IMR-90 (cell line): ENCODE measurements around the gene PRLH. TPM values are rescaled to one million over a fixed set of nuclear protein-coding genes. Genes with fewer than 3 reads are reported as not detected.

Experiments used
- ATAC-seq: fragments of 200-7000 bp; cut with Tn5 transposase; 2 replicates; pipeline ENCODE4 v1.9.1; 2020; ENCODE audit warnings: low read depth, mild to moderate bottlenecking, moderate library complexity
- BruUV-seq: library from RNA; stranded (reverse); fragments of 400-500 nt; replicated peaks from 2 replicates; lab custom pipeline; 2021; lab: Mats Ljungman, UMichigan
- CTCF ChIA-PET: fragments of 300-600 bp; formaldehyde crosslinking; extraction: SDS; loops from one replicate; lab custom pipeline; 2021; ENCODE audit warnings: antibody characterized with exemption; lab: Yijun Ruan, JAX
- POLR2A ChIA-PET: fragments of 300-600 bp; sonication (Branson Sonifier 250); formaldehyde crosslinking; loops from one replicate; lab custom pipeline; 2022; ENCODE audit warnings: antibody characterized with exemption; ENCODE audit not compliant: unreplicated experiment; lab: Charles Lee
- DNase-seq: peaks from one replicate; pipeline ENCODE4 v3.0.0; 2013
- H2AFZ ChIP-seq: replicated peaks from 2 replicates; pipeline ENCODE3; 2013; ENCODE audit warnings: low read length, mild to moderate bottlenecking; ENCODE audit not compliant: poor library complexity
- H2AK5ac ChIP-seq: 2 replicates; pipeline ENCODE4 v1.6.1; 2013; ENCODE audit warnings: low read depth, low read length, inconsistent platforms
- H2AK9ac ChIP-seq: replicated peaks from 2 replicates; pipeline ENCODE3; 2013; ENCODE audit warnings: mild to moderate bottlenecking, low read depth, low read length, moderate library complexity; ENCODE audit not compliant: poor library complexity
- H2BK120ac ChIP-seq: 2 replicates; pipeline ENCODE4 v1.6.1; 2013; ENCODE audit warnings: low read depth, low read length, inconsistent platforms
- H2BK15ac ChIP-seq: 3 replicates; pipeline ENCODE4 v1.6.1; 2013; ENCODE audit warnings: low read depth, low read length, inconsistent platforms
- H2BK20ac ChIP-seq: 2 replicates; pipeline ENCODE4 v1.6.1; 2013; ENCODE audit warnings: low read depth, mild to moderate bottlenecking, inconsistent platforms, low read length, moderate library complexity
- H2BK5ac ChIP-seq: 2 replicates; pipeline ENCODE4 v1.6.1; 2013; ENCODE audit warnings: mild to moderate bottlenecking, low read depth, low read length, inconsistent platforms; ENCODE audit not compliant: poor library complexity, severe bottlenecking
- H3K14ac ChIP-seq: replicated peaks from 2 replicates; pipeline ENCODE4 v1.6.1; 2013; ENCODE audit warnings: low read depth, low read length, inconsistent platforms
- H3K18ac ChIP-seq: 2 replicates; pipeline ENCODE4 v1.6.1; 2013; ENCODE audit warnings: low read depth, low read length, control low read depth
- H3K23ac ChIP-seq: 2 replicates; pipeline ENCODE4 v1.6.1; 2013; ENCODE audit warnings: low read depth, low read length, inconsistent platforms
- H3K27ac ChIP-seq: 2 replicates; pipeline ENCODE4 v1.5.1; 2013; ENCODE audit warnings: mild to moderate bottlenecking, control low read depth, low read length; ENCODE audit not compliant: insufficient read depth
- H3K27me3 ChIP-seq: 2 replicates; pipeline ENCODE4 v1.6.1; 2013; ENCODE audit warnings: low read length; ENCODE audit not compliant: control insufficient read depth, insufficient read depth
- H3K36me3 ChIP-seq: 2 replicates; pipeline ENCODE4 v1.6.1; 2013; ENCODE audit warnings: low read length, mixed read lengths; ENCODE audit not compliant: control insufficient read depth, insufficient read depth
- H3K4ac ChIP-seq: 2 replicates; pipeline ENCODE4 v1.6.1; 2013; ENCODE audit warnings: low read depth, low read length, inconsistent platforms
- H3K4me1 ChIP-seq: 2 replicates; pipeline ENCODE4 v1.6.1; 2013; ENCODE audit warnings: low read length, mixed read lengths; ENCODE audit not compliant: control insufficient read depth, insufficient read depth
- H3K4me2 ChIP-seq: 2 replicates; pipeline ENCODE4 v1.6.1; 2013; ENCODE audit warnings: low read depth, mild to moderate bottlenecking, control low read depth, low read length, moderate library complexity
- H3K4me3 ChIP-seq: 2 replicates; pipeline ENCODE4 v1.5.1; 2013; ENCODE audit warnings: low read depth, mild to moderate bottlenecking, control low read depth, low read length, moderate library complexity; ENCODE audit not compliant: insufficient read depth
- H3K56ac ChIP-seq: 2 replicates; pipeline ENCODE4 v1.6.1; 2013; ENCODE audit warnings: low read length, inconsistent platforms; ENCODE audit not compliant: insufficient read depth; ENCODE audit errors: extremely low read depth
- H3K79me1 ChIP-seq, 2 experiments: 2 replicates each; pipeline ENCODE4 v1.6.1; 2013; ENCODE audit warnings: low read length in 2 of 2, inconsistent platforms in 1 of 2, low read depth in 1 of 2
- H3K9ac ChIP-seq: 2 replicates; pipeline ENCODE4 v1.6.1; 2013; ENCODE audit warnings: low read depth, low read length, control low read depth
- H3K9me1 ChIP-seq: 2 replicates; pipeline ENCODE4 v1.6.1; 2013; ENCODE audit warnings: low read length, inconsistent platforms; ENCODE audit not compliant: insufficient read depth
- H3K9me3 ChIP-seq: 2 replicates; pipeline ENCODE4 v1.6.1; 2013; ENCODE audit warnings: low read length; ENCODE audit not compliant: control insufficient read depth, insufficient read depth
- H4K20me1 ChIP-seq: 2 replicates; pipeline ENCODE4 v1.6.1; 2013; ENCODE audit warnings: low read length, inconsistent platforms; ENCODE audit not compliant: insufficient read depth
- H4K5ac ChIP-seq: 2 replicates; pipeline ENCODE4 v1.6.1; 2013; ENCODE audit warnings: mild to moderate bottlenecking, low read depth, low read length, control low read depth
- H4K8ac ChIP-seq, 2 experiments: 2 replicates each; pipeline ENCODE4 v1.6.1; 2013; ENCODE audit warnings: low read depth in 2 of 2, low read length in 2 of 2, control low read depth in 1 of 2, inconsistent platforms in 1 of 2
- H4K91ac ChIP-seq: 2 replicates; pipeline ENCODE4 v1.6.1; 2013; ENCODE audit warnings: low read depth, low read length, inconsistent platforms; ENCODE audit not compliant: insufficient read depth
- BHLHE40 ChIP-seq: fragments of 150-350 bp; IDR thresholded peaks from 2 replicates; pipeline ENCODE4 v1.6.1; 2016; ENCODE audit warnings: mild to moderate bottlenecking, low read depth, low read length
- CHD1 ChIP-seq: IDR thresholded peaks from 2 replicates; pipeline ENCODE4 v1.6.1; 2012; ENCODE audit warnings: low read depth, low read length, improper control_type of control experiment
- CTCF ChIP-seq: conservative IDR thresholded peaks from 2 replicates; pipeline ENCODE4 v1.5.1; 2012; ENCODE audit warnings: mild to moderate bottlenecking, low read depth, low read length, improper control_type of control experiment
- MAFK ChIP-seq: IDR thresholded peaks from 2 replicates; pipeline ENCODE4 v1.6.1; 2012; ENCODE audit warnings: low read depth, low read length, improper control_type of control experiment
- MAZ ChIP-seq: IDR thresholded peaks from 2 replicates; pipeline ENCODE4 v1.6.1; 2012; ENCODE audit warnings: low read depth, mild to moderate bottlenecking, low read length, improper control_type of control experiment, moderate library complexity, borderline replicate concordance
- POLR2A ChIP-seq: IDR thresholded peaks from 2 replicates; pipeline ENCODE4 v1.6.1; 2012; ENCODE audit warnings: mild to moderate bottlenecking, low read depth, low read length
- RAD21 ChIP-seq: IDR thresholded peaks from 2 replicates; pipeline ENCODE4 v1.6.1; 2012; ENCODE audit warnings: low read length, improper control_type of control experiment
- RFX5 ChIP-seq: IDR thresholded peaks from 2 replicates; pipeline ENCODE4 v1.8.0; 2012; ENCODE audit warnings: low read depth, mild to moderate bottlenecking, low read length, moderate library complexity
- SMC3 ChIP-seq: fragments of 150-350 bp; IDR thresholded peaks from 2 replicates; pipeline ENCODE4 v1.6.1; 2016; ENCODE audit warnings: low read depth, mild to moderate bottlenecking, antibody characterized with exemption, low read length, moderate library complexity
- WGBS, 2 experiments: methylation state at CpG; one replicate each; pipeline versions ENCODE4 v1.1.5 to v1.1.7; 2013; ENCODE audit warnings: missing lambda C conversion rate in 2 of 2; ENCODE audit not compliant: insufficient read length in 1 of 2; ENCODE audit errors: extremely low coverage in 2 of 2; 5-methylcytosine and 5-hydroxymethylcytosine counted together
- dilution Hi-C: fragments of 300-500 bp; cut with HindIII; formaldehyde crosslinking; loops from one replicate; pipeline ENCODE4 v1.14.3; 2018; ENCODE audit warnings: low sequenced_read_pairs; ENCODE audit not compliant: unreplicated experiment
- in situ Hi-C: fragments of 300-500 bp; cut with MboI; formaldehyde crosslinking; loops from 3 replicates; pipeline ENCODE4 v1.14.3; 2019; ENCODE audit warnings: low sequenced_read_pairs, inconsistent platforms, mixed read lengths
- intact Hi-C: fragments of 100-400 bp; cut with micrococcal nuclease; formaldehyde crosslinking; loops from 2 replicates; pipeline ENCODE4 v1.10.0; 2022
- polyA plus RNA-seq, 3 experiments: library from polyadenylated mRNA; depleted of rRNA; stranded (reverse); fragments of >200 nt; gene quantifications; 2 replicates each; pipeline ENCODE4 v1.2.3, GENCODE V29; 2012; ENCODE audit warnings: low replicate concordance in 1 of 3
- total RNA-seq: library from RNA; depleted of rRNA; stranded (reverse); fragments of >200 nt; gene quantifications from 2 replicates; pipeline ENCODE4 v1.2.3, GENCODE V29; 2012

Gene PRLH
- total and polyA plus RNA-seq, 2 of the 4 experiments (the other 2 are of a cell fraction): not detected

- Histone ChIP-seq H3K9ac (no peak overlapping the region), H3K23ac (no peak overlapping the region), H2BK15ac (no peak overlapping the region), H2AK9ac (no peak overlapping the region), H3K4me1 (peaks cover 7% of the 10 kb centered on the region; the same call in 1 of the 2 replicates), H2BK5ac (no peak overlapping the region), H3K4me3 (no peak overlapping the region), H3K4me2 (no peak overlapping the region), H3K36me3 (no peaks in the 10 kb centered on the region), H3K9me3 (no peaks in the 10 kb centered on the region), H3K9me1 (0 out of 2 replicates have a peak, but pooled peaks cover 3% of the 10 kb centered on the region), H3K27ac (no peak overlapping the region), H2BK20ac (no peak overlapping the region), H3K14ac (no peak overlapping the region), H3K79me1 (peaks cover 0 to 8% of the 10 kb centered on the region in 2 experiments; a peak in 1 of 4 replicates), H4K8ac (no peak overlapping the region), H4K91ac (no peak overlapping the region), H3K18ac (no peak overlapping the region), H3K56ac (no peak overlapping the region), H2AK5ac (no peak overlapping the region), H3K4ac (no peak overlapping the region), H4K20me1 (no peaks in the 10 kb centered on the region), H3K27me3 (no peaks in the 10 kb centered on the region), H4K5ac (no peak overlapping the region), H2BK120ac (no peak overlapping the region), H2AFZ (no peak overlapping the region)
- CTCF ChIA-PET: no interaction called here
- DNase-seq: no peak
- WGBS, 2 experiments: no CpG with 5 or more reads among the region's 3 CpGs
- dilution Hi-C loops: no loop called here
- POLR2A ChIA-PET: no interaction called here
- no TSS peak for BruUV-seq
- in situ Hi-C loops: loop anchor here (5.0 to 25.0 kb wide), 4 partner anchors 155 to 1233 kb away; partner anchors contain the start of gene COL6A3
- intact Hi-C loops: no loop called here
- no peak for ATAC-seq
- no peak for TF ChIP-seq MAZ
- no peak for TF ChIP-seq MAFK
- no peak for TF ChIP-seq SMC3
- TF ChIP-seq CHD1: no peak
- no peak for TF ChIP-seq BHLHE40
- TF ChIP-seq POLR2A: no peak
- TF ChIP-seq RFX5: no peak
- no peak for TF ChIP-seq RAD21
- TF ChIP-seq CTCF: no peak
Measured at GRCh38 chr2:237569896-237570295, 3.5 kb downstream of the PRLH start.
